Activated CD4-positive, CD25-positive, alpha-beta regulatory T cell treated with anti-CD3 and anti-CD28 coated beads, Interleukin-2, amount 50 U/mL, for 72 hours (primary cell): ENCODE measurements around the gene RAB7A.

Source experiments
- DNase-seq: peaks from one replicate; pipeline ENCODE4 v3.0.0; 2021

RAB7A gene

GRCh38 chr3:128726023-128727016 lies at the start of gene RAB7A:
RAB7A (plus strand) TSS chr3:128726183; CDS start chr3:128795368, 69,185 bp downstream.
- DNase-seq: peak; percentile 95

DNA sequence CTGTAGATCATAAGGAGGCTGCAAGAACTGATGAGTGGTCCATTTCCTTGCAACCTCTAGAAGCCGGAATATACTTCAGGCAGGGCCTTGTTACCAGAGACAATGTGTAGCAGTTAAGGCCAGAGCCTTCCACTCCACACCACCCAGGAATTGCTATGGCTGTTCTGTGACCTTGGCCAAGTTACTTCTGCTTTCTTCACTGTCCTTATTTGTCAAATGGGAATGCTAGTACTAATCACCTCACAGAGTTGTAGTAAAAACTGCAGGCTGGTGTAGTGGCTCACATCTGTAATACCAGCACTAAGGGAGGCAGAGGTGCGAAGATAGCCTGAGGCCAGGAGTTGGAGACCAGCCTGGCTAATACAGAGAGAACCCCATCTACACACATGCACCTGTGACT lies 46.6 kb upstream of the RAB7A start:
- DNase-seq: no peak

DNA sequence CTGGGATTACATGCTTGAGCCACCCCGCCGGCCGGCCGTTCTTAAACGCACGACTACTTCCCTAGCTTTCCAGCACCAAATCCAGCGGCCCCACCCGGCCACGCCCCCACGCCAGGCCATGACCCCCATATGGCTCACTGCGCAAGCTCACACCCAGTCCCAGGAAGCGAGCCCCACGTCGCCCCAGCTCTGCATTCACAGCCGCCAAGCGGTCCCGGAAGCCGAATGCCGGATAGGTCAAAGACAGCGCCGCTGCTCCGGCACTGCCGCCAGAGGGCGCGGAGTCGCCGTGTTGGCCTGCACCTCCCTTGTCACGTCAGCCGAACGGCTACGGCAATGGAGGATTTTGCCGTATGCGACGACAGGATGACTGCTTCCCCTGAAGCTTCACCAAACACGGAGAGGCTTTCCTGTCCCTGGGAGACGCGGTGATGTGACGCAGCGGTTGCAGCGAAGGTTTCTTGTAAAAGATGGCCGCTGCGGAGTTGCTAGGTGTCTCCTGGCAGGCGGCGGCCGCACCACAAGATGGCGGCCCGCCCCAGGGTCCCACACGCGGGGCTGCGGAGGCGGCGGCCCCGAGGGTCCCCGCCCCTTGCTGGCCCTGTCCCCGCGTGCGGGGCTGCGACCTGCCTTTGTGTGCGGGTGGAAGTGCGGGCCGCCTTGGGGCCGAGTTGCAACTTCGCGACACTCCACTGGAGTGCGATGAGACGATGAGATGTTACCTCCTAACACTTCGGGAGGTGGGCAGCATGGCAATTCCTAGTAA lies 45.2 kb upstream of the RAB7A start:
- peak; percentile 96 for DNase-seq

GRCh38 chr3:128681369-128681829 lies 44.6 kb upstream of the RAB7A start:
- no peak for DNase-seq

GRCh38 chr3:128683957-128684356 lies 42.0 kb upstream of the RAB7A start:
- no peak for DNase-seq

DNA sequence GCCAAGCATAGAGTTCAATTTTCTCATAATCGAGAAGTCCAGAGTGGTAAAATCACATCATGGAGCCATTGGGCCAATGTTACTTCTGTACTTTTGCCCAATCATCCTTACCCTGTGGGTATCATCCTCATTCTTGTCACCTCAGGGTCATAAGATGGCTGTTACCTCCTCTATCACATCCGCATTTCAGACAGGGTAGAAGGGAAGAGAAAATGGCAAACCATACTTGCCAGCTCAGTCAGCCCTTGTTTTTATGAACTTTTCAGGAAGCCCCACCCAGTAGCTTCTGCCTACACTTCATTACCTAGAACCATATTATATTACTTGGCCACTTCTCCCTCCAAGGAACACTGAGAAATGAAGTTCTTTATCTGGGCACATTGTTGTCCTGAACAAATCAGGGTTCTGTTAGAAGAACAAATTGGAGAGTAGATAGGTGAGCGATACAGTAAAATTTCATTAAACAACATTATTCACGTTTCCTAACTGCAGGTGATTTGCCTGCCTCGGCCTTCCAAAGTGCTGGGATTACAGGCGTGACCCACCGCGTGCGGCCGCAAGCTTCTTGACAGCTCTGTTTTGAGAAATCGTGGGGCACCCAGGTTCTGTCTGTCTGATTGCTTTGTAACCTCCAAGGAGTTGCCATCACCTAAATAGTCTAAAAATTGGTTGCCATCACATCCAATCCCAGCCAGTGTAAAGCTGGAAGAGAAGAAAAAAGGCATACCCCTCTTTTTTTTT lies 40.8 kb upstream of the RAB7A start:
- no peak for DNase-seq

DNA sequence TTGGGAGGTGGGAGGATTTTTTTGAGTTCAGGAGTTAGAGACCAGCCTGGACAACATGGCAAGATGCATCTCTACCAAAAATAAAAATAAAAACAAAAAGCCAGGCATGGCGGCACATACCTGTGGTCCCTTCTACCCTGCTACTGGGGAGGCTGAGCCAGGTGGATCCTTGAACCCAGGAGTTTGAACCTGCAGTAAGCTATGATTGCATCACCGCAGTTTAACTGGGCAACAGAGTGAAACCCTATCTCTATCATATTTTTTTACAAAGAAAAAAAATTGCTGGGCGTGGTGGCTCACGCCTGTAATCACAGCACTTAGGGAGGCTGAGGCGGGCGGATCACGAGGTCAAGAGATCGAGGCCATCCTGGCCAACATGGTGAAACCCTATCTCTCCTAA lies 39.5 kb upstream of the RAB7A start:
- no peak for DNase-seq

DNA sequence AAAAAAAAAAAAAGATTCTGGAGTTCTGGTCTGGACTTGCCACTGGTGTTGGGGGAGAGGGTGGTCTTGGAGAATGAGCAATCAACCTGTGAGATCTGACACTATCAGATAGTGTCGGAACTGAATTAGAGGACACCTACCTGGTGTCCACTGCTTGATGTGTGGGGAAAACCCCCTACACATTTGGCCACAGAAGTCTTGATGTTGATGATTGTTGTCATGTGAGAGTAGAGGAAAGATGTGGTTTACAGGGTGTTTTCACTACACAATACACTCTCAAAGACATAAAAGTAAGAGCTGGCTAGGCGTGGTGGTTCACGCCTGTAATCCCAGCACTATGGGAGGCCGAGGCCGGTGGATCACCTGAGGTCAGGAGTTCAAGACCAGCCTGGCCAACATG lies 36.9 kb upstream of the RAB7A start:
- DNase-seq: no peak

GRCh38 chr3:128693696-128694095 lies 32.3 kb upstream of the RAB7A start:
- DNase-seq: no peak

- DNase-seq: no peak
Measured at GRCh38 chr3:128697341-128697740, 28.6 kb upstream of the RAB7A start.

DNA sequence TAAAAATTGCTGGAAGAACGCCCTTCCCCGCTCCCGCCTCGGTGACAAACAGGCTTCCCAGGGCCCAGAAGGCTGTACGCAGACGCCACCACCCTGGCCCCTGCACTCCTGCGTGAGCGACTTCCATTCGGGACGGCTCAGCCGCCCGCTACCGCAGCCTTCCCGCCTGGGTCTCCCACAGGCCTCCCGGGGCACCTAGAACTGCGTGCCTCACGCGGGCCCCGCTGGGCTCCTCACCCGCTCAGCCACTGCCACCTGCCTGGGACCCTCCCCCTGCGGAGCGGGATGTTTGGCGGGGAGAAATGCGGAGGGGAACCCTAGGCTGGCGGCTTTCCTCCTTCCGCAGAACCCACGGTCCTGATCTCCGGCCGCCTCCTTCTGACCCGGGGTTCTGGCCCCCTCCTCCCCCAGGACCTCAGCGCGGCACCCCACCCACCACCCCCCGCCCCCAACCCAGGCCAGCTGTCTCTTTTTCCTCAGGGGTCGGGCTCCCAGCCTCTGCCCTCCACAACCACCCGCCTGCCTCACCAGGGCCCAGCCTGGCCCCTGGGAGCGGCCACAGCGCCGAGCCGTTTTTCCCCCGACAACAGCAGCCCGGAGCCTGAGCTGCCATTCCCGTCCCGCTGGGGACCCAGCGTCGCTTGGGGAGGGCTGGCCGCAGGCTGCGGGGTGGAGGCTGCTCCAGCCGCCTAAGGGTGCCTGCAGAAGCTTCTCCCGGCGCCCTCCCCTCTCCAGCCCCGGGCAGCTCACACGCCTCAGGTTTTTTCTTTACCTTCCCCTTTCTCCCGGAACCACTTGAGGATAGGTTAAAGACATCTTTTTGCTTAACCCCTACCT lies 27.6 kb upstream of the RAB7A start:
- no peak for DNase-seq

- no peak for DNase-seq
Measured at GRCh38 chr3:128701342-128702212, 24.4 kb upstream of the RAB7A start.

DNA sequence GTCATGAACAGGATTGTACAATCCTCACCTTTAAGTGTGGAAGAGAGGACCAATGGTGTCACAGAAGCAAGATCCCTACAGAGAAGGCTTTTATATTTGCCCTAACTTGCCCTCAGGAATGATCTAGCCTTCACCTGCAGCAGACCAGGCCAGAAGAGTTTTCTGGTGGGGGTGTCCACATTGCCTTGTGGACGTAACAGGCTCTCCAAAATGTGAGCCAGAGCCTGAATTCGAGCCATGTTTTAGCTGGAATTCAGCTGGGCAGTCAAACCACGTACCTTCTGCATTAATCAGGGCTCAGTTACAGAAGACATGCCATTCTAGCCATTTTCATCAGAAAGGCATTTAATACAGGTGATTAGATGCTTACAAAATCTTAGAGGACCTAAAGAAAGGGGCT lies 23.6 kb upstream of the RAB7A start:
- no peak for DNase-seq

- no peak for DNase-seq
Measured at GRCh38 chr3:128703561-128703960, 22.4 kb upstream of the RAB7A start.

- DNase-seq: no peak
Measured at GRCh38 chr3:128706086-128706615, 19.8 kb upstream of the RAB7A start.

GRCh38 chr3:128707928-128708494 lies 18.0 kb upstream of the RAB7A start:
- DNase-seq: no peak

- DNase-seq: no peak
Measured at GRCh38 chr3:128709038-128709437, 16.9 kb upstream of the RAB7A start.

DNA sequence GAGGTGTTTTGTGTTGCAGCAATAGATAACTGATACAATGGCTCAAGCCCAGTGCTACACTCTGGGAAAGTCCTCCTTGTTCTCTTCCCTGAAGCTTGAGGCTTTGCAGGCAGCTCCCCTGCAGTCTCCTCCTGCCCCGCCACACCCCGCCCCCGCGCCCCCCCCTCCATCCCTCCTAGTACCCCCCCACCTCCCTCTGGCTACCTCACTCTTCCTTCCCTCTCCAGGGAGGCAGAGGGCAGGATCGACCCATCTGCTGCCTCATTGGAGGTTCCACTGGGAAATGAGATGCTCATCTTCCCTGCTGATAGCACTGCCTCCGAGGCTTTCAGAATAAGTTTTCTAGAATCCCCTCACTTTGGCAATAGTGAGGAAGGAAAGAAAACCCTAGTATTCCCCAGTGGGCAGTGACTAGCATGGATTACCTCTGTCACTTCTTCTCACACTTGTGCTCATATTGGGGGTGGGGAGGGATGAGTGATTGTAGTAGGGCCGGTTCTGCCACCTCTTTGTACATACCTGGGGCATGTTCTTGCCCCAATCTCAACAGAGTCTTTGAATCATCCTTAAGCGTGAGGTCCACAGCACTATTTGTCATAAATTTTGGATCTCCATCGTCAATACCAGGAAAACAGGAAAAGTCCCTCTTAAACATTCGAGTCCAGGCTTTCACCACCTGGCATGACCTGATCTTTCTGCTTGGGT lies 16.3 kb upstream of the RAB7A start:
- no peak for DNase-seq

DNA sequence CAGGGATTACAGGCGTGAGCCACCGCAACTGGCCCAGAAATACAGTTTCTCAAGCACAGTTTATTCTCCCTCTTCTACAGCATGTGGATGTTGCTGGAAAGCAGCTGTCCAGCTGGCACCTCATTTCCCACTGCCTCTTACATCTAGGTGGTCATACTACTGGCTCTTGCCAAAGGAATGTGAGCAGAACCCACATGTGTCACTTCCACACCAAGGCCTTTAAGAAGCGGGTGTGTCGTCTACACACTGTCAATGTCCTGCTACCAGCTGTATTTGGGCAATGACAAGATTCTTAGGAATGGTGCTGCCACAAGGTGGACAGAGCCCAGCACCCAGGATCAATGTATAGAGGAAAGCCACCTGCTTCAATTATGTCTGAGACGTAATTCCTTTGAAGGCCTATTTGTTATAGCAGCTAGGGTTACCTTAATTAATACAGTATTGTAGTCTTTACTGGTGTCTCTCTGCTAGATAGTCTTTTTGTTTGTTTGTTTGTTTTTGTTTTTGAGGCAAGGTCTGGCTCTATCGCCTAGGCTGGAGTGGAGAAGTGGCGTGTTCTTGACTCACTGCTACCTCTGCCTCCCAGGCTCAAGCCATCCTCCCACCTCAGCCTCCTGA lies 15.1 kb upstream of the RAB7A start:
- DNase-seq: no peak
